HepG2 (cell line): Measurements from ENCODE around the gene ZNF563. TPM values are rescaled to one million over a fixed set of nuclear protein-coding genes. Genes with fewer than 3 reads are reported as not detected.
A peak's percentile ranks its signal among the peaks of the same experiment; 100 is the strongest.

Experiments
- CREM ChIP-seq, 2 experiments: sonication (generic) in 1 of 2; formaldehyde crosslinking in 1 of 2; IDR thresholded peaks; 2 replicates each; pipeline versions ENCODE4 v1.4.0 to v1.6.1; 2016 to 2020; ENCODE audit warnings: antibody characterized with exemption in 1 of 2, mild to moderate bottlenecking in 1 of 2, missing genetic modification reagents in 1 of 2
- ERF ChIP-seq: IDR thresholded peaks from 2 replicates; pipeline ENCODE4 v1.6.1; 2018; ENCODE audit warnings: missing biosample characterization, missing genetic modification reagents
- HIVEP1 ChIP-seq: sonication (generic); formaldehyde crosslinking; IDR thresholded peaks from 2 replicates; pipeline ENCODE4 v1.4.0; 2020; ENCODE audit warnings: mild to moderate bottlenecking, missing genetic modification reagents
- HNRNPK ChIP-seq: fragments of 200-400 bp; formaldehyde crosslinking; IDR thresholded peaks from 2 replicates; pipeline ENCODE4 v1.6.1; 2018; ENCODE audit warnings: low read length, low read depth, moderate library complexity, mild to moderate bottlenecking; ENCODE audit not compliant: poor library complexity, severe bottlenecking
- HNRNPUL1 ChIP-seq: fragments of 200-400 bp; formaldehyde crosslinking; IDR thresholded peaks from 2 replicates; pipeline ENCODE4 v1.6.1; 2017; ENCODE audit warnings: low read depth, mild to moderate bottlenecking, low read length, moderate library complexity
- LCORL ChIP-seq, 2 experiments: fragments of 450-650 bp in 1 of 2; sonication (generic) in 1 of 2; formaldehyde crosslinking in 1 of 2; IDR thresholded peaks; 2 replicates each; pipeline versions ENCODE4 v1.5.0 to v1.6.1; 2017 to 2020; ENCODE audit warnings: antibody characterized with exemption in 1 of 2, missing genetic modification reagents in 1 of 2
- MXI1 ChIP-seq: IDR thresholded peaks from 3 replicates; pipeline ENCODE4 v1.6.1; 2012; ENCODE audit warnings: low read depth, low read length, inconsistent platforms, borderline replicate concordance
- NKX3-1 ChIP-seq: sonication (generic); formaldehyde crosslinking; IDR thresholded peaks from 2 replicates; pipeline ENCODE4 v1.5.0; 2020; ENCODE audit warnings: missing genetic modification reagents
- PAWR ChIP-seq: sonication (generic); formaldehyde crosslinking; IDR thresholded peaks from 2 replicates; pipeline ENCODE4 v1.4.0; 2020; ENCODE audit warnings: missing genetic modification reagents, mild to moderate bottlenecking, borderline replicate concordance
- RFXANK ChIP-seq: IDR thresholded peaks from 2 replicates; pipeline ENCODE4 v1.6.1; 2016
- ZNF207 ChIP-seq: fragments of 450-650 bp; IDR thresholded peaks from 2 replicates; pipeline ENCODE4 v1.6.1; 2016; ENCODE audit warnings: antibody characterized with exemption, borderline replicate concordance
- ZNF251 ChIP-seq: sonication (generic); formaldehyde crosslinking; IDR thresholded peaks from 2 replicates; pipeline ENCODE4 v1.9.0; 2021; ENCODE audit warnings: mild to moderate bottlenecking, missing genetic modification reagents
- ZNF44 ChIP-seq: sonication (generic); formaldehyde crosslinking; IDR thresholded peaks from 2 replicates; pipeline ENCODE4 v1.5.1; 2020; ENCODE audit warnings: mild to moderate bottlenecking, missing genetic modification reagents
- ZNF530 ChIP-seq: sonication (generic); formaldehyde crosslinking; IDR thresholded peaks from 2 replicates; pipeline ENCODE4 v1.5.0; 2020; ENCODE audit warnings: low read depth, mild to moderate bottlenecking, missing genetic modification reagents
- polyA plus RNA-seq, 8 experiments: library from polyadenylated mRNA; depleted of rRNA in 3 of 8; stranded (reverse) in 7 of 8; unstranded in 1 of 8; fragments of >200 nt; fragmentation: Illumina TruSeq in 4 of 8; extraction: Trizol in 4 of 8; gene quantifications; 2 replicates each; pipeline versions ENCODE4 v1.2.1 to v1.2.3, GENCODE V29; 2011 to 2016; ENCODE audit warnings: low read depth in 4 of 8, missing spikeins in 1 of 8, mixed read lengths in 1 of 8; ENCODE audit not compliant: insufficient read depth in 1 of 8
- total RNA-seq, 5 experiments: library from RNA; depleted of rRNA; stranded (reverse); fragments of >200 nt; fragmentation: Illumina TruSeq; extraction: Trizol; gene quantifications; 2 replicates each; pipeline ENCODE4 v1.2.3, GENCODE V29; 2016; ENCODE audit warnings: low read depth in 1 of 5
- TF ChIP-seq, protein P1 (sequence below): fragments of 450-650 bp; IDR thresholded peaks from 2 replicates; pipeline ENCODE4 v1.6.1; 2016
- TF ChIP-seq, protein P2 (sequence below): IDR thresholded peaks from 2 replicates; pipeline ENCODE4 v1.6.1; 2016; ENCODE audit warnings: low read depth, borderline replicate concordance
- TF ChIP-seq, protein P3 (sequence below): sonication (generic); formaldehyde crosslinking; IDR thresholded peaks from 2 replicates; pipeline ENCODE4 v1.5.1; 2020; ENCODE audit warnings: missing genetic modification reagents, mild to moderate bottlenecking, borderline replicate concordance
- TF ChIP-seq, protein P4 (sequence below): IDR thresholded peaks from 2 replicates; pipeline ENCODE4 v1.6.1; 2016; ENCODE audit warnings: missing biosample characterization, missing genetic modification reagents, low read depth
- TF ChIP-seq, protein P5 (sequence below): sonication (generic); formaldehyde crosslinking; IDR thresholded peaks from 2 replicates; pipeline ENCODE4 v1.9.0; 2021; ENCODE audit warnings: missing genetic modification reagents, borderline replicate concordance

ZNF563 gene
- total and polyA plus RNA-seq, 2 of the 13 experiments (the other 11 are each of a cell fraction or from before 2014, with no cell fraction given) = 7.5 to 19.5 TPM

DNA sequence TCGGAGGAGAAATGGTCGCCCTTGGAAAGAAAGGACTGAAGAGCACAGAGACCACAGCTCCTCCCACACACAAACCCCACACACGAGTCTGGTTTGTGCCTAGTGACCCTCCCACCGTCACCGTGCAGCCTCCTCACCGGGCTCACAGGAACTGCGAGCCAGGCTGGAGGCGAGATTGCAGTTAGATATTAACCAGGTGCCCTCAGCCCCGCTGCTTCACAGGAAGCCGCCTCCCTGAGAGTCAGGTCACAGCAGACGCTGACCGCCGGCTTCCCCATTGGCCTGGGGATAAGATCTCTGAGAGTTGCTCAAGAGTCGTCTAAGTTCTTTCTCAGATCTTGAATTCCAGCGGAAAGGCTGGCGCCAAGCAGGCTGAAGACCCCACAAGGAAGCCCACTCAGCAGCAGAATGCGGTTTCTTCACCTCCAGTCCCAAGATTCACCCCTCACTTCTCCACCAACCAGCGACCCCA is 39.6 kb downstream of the ZNF563 start (continued):
- TF ChIP-seq, protein P1, sequence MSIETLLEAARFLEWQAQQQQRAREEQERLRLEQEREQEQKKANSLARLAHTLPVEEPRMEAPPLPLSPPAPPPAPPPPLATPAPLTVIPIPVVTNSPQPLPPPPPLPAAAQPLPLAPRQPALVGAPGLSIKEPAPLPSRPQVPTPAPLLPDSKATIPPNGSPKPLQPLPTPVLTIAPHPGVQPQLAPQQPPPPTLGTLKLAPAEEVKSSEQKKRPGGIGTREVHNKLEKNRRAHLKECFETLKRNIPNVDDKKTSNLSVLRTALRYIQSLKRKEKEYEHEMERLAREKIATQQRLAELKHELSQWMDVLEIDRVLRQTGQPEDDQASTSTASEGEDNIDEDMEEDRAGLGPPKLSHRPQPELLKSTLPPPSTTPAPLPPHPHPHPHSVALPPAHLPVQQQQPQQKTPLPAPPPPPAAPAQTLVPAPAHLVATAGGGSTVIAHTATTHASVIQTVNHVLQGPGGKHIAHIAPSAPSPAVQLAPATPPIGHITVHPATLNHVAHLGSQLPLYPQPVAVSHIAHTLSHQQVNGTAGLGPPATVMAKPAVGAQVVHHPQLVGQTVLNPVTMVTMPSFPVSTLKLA = no peak
- no peak for TF ChIP-seq LCORL (IDR thresholded peaks at IDR 0.05)
- TF ChIP-seq LCORL (CRISPR knock-in tag; IDR thresholded peaks at IDR 0.05) = 0 out of 2 replicates have a peak, but pooled peaks have one; percentile 2
- TF ChIP-seq, protein P2, sequence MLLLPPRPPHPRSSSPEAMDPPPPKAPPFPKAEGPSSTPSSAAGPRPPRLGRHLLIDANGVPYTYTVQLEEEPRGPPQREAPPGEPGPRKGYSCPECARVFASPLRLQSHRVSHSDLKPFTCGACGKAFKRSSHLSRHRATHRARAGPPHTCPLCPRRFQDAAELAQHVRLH (CRISPR knock-in tag) = no peak
- TF ChIP-seq ZNF530 (CRISPR knock-in tag) = no peak
- no peak for TF ChIP-seq ZNF207
- TF ChIP-seq, protein P3, sequence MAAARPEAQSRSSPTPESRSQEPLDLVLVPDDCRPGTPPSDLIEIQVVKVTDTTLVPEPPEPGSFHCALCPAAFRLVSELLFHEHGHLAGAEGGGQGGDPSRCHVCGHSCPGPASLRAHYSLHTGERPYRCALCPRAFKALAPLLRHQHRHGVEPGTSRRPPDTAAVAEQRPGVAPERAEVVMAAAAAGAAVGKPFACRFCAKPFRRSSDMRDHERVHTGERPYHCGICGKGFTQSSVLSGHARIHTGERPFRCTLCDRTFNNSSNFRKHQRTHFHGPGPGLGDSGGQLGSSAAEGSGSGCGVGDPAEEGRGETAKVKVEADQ (CRISPR knock-in tag) = no peak
- TF ChIP-seq ZNF251 = no peak
- peak; percentile 27; the same call in 1 of the 2 replicates for TF ChIP-seq CREM (IDR thresholded peaks at IDR 0.05)
- no peak for TF ChIP-seq CREM (CRISPR knock-in tag; IDR thresholded peaks at IDR 0.05)
- no peak for TF ChIP-seq RFXANK (CRISPR knock-in tag)
- TF ChIP-seq MXI1 = peak; percentile 87; the same call in 2 of the 3 replicates
- TF ChIP-seq HNRNPK = no peak
- TF ChIP-seq, protein P4, sequence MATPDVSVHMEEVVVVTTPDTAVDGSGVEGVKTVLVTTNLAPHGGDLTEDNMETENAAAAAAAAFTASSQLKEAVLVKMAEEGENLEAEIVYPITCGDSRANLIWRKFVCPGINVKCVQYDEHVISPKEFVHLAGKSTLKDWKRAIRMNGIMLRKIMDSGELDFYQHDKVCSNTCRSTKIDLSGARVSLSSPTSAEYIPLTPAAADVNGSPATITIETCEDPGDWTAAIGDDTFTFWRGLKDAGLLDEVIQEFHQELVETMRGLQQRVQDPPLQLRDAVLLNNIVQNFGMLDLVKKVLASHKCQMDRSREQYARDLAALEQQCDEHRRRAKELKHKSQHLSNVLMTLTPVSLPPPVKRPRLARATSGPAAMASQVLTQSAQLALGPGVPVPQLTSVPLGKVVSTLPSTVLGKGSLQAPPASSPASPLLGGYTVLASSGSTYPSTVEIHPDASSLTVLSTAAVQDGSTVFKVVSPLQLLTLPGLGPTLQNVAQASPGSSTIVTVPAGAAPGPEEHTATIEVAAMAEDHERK (CRISPR knock-in tag) = no peak
- TF ChIP-seq ERF (CRISPR knock-in tag) = peak; percentile 92; the same call in 1 of the 2 replicates
- TF ChIP-seq ZNF44 (CRISPR knock-in tag) = no peak
- no peak for TF ChIP-seq PAWR (CRISPR knock-in tag)
- TF ChIP-seq HIVEP1 (CRISPR knock-in tag) = no peak
- TF ChIP-seq, protein P5, sequence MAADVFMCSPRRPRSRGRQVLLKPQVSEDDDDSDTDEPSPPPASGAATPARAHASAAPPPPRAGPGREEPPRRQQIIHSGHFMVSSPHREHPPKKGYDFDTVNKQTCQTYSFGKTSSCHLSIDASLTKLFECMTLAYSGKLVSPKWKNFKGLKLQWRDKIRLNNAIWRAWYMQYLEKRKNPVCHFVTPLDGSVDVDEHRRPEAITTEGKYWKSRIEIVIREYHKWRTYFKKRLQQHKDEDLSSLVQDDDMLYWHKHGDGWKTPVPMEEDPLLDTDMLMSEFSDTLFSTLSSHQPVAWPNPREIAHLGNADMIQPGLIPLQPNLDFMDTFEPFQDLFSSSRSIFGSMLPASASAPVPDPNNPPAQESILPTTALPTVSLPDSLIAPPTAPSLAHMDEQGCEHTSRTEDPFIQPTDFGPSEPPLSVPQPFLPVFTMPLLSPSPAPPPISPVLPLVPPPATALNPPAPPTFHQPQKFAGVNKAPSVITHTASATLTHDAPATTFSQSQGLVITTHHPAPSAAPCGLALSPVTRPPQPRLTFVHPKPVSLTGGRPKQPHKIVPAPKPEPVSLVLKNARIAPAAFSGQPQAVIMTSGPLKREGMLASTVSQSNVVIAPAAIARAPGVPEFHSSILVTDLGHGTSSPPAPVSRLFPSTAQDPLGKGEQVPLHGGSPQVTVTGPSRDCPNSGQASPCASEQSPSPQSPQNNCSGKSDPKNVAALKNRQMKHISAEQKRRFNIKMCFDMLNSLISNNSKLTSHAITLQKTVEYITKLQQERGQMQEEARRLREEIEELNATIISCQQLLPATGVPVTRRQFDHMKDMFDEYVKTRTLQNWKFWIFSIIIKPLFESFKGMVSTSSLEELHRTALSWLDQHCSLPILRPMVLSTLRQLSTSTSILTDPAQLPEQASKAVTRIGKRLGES = no peak
- TF ChIP-seq NKX3-1 = 0 out of 2 replicates have a peak, but pooled peaks have one; percentile 18
- no peak for TF ChIP-seq HNRNPUL1
